Gastrocnemius medialis (tissue), 4 donors: Measurements from ENCODE around the gene FBLN1. TPM values are rescaled to one million over a fixed set of nuclear protein-coding genes. Genes with fewer than 3 reads are reported as not detected.

Experiments
- ATAC-seq, 2 donors: fragments of 150-250 bp; one replicate each; pipeline ENCODE4 v1.9.1; 2016
- DNase-seq, 2 donors: peaks; one replicate each; pipeline ENCODE4 v3.0.0-alpha.2; 2019
- H3K27ac ChIP-seq, 4 donors: fragments of 200-600 bp; sonication (generic); 1 replicate in 1 of 4; 2 replicates in 3 of 4; pipeline ENCODE4 v1.5.1; 2016 to 2018; ENCODE audit warnings: mild to moderate bottlenecking in 2 of 4, moderate library complexity in 1 of 4
- H3K27me3 ChIP-seq, 3 donors: fragments of 200-600 bp; sonication (generic) in 2 of 3; 1 replicate in 1 of 3; 2 replicates in 2 of 3; pipeline versions ENCODE4 v1.5.1 to v1.6.0; 2016 to 2019; ENCODE audit warnings: mild to moderate bottlenecking in 1 of 3, moderate library complexity in 1 of 3
- H3K36me3 ChIP-seq, 2 donors: fragments of 200-600 bp; sonication (generic) in 1 of 2; one replicate each; pipeline ENCODE4 v1.5.1; 2017 to 2018
- H3K4me1 ChIP-seq, 2 donors: fragments of 200-600 bp; sonication (generic) in 1 of 2; one replicate each; pipeline ENCODE4 v1.5.1; 2016 to 2017; ENCODE audit warnings: mild to moderate bottlenecking in 2 of 2
- H3K4me3 ChIP-seq, 4 donors: fragments of 200-600 bp; sonication (generic) in 3 of 4; 1 replicate in 1 of 4; 2 replicates in 3 of 4; pipeline ENCODE4 v1.5.1; 2016 to 2019; ENCODE audit warnings: mild to moderate bottlenecking in 2 of 4
- H3K9me3 ChIP-seq, 3 donors: fragments of 200-600 bp; sonication (generic) in 2 of 3; 1 replicate in 1 of 3; 2 replicates in 2 of 3; pipeline ENCODE4 v1.5.1; 2016 to 2019
- CTCF ChIP-seq, 5 experiments: fragments of 450-650 bp in 3 of 5; fragments of 200-600 bp in 2 of 5; sonication (generic) in 2 of 5; IDR thresholded peaks in 4 of 5; conservative IDR thresholded peaks in 1 of 5; 1 replicate in 4 of 5; 2 replicates in 1 of 5; pipeline ENCODE4 v1.5.1; 2016 to 2019; ENCODE audit warnings: antibody characterized with exemption in 5 of 5, mild to moderate bottlenecking in 3 of 5, moderate library complexity in 3 of 5
- POLR2A ChIP-seq, 2 donors: fragments of 450-650 bp; IDR thresholded peaks; one replicate each; pipeline ENCODE4 v1.6.1; 2017; ENCODE audit warnings: antibody characterized with exemption in 2 of 2, mild to moderate bottlenecking in 2 of 2, moderate library complexity in 2 of 2
- in situ Hi-C, 4 donors: fragments of 200-750 bp; cut with MboI; loops; one replicate each; pipeline versions ENCODE4 v1.15.0 to v1.8.0; 2017; ENCODE audit warnings: low sequenced_read_pairs in 4 of 4
- intact Hi-C: fragments of 100-400 bp; cut with DNase I; formaldehyde crosslinking; loops from one replicate; pipeline ENCODE4 v1.15.1; 2023; ENCODE audit warnings: low total_unique reads
- total RNA-seq, 4 donors: library from RNA; depleted of rRNA; stranded (reverse); fragments of >200 nt; gene quantifications; one replicate each; pipeline versions ENCODE4 v1.1.0 to v1.2.3, GENCODE V29; 2016

The FBLN1 gene
- total RNA-seq, 4 donors from 2014 or later: 12.5 to 37.1 (median 19.2) TPM

DNA sequence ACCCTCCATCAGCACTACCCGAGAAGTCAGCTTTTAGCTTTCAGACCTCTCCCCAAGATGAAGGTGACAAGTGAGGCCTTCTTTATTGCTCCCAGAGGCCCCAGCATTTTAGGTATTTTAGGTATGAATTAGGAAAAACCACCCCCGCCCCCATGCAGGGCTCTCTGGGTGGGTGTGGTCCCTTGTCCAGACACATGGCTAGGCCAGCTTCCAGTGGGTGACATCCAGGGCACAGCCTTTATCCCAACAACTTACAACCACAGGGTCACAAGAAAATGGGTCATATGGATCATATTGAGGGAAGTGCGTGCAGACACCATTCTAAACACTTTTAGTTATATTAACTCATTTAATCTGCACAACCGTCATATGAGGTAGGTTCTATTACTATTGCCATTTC, 47.1 kb upstream of the FBLN1 start:
- intact Hi-C loops: no loop called here
- no peak overlapping the region for H3K4me3 ChIP-seq
- no peak for DNase-seq
- ATAC-seq: no peak
- in situ Hi-C loops: no loop called here
- H3K27ac ChIP-seq: no peak overlapping the region
- no peaks in the 10 kb centered on the region for H3K27me3 ChIP-seq
- H3K4me1 ChIP-seq: no peaks in the 10 kb centered on the region
- H3K9me3 ChIP-seq: no peaks in the 10 kb centered on the region
- no peaks in the 10 kb centered on the region for H3K36me3 ChIP-seq
- no peak for TF ChIP-seq CTCF (IDR thresholded peaks at IDR 0.05 in 4 of 5, conservative IDR thresholded peaks at IDR 0.05 in 1 of 5)

DNA sequence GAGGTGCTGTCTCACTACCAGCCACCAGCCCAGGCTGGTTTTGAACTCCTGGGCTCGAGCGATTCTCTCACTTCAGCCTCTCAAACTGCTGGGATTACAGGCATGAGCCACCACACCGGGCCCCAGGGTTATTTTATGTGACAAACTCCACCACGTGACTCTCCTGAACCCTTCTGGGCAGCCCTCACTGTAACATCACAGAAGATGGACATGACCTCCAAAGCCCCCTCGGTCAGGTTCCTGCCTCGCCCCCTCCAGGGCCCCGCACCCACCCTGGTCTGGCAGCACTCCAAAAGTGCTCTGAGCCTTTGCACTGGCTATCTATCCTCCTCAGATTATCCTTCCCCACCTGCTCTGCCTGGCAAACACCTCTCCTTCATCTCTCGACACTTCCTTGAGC, 45.9 kb upstream of the FBLN1 start:
- in situ Hi-C loops (no loop called here), intact Hi-C loops (no loop called here)
- ATAC-seq (no peak), DNase-seq (no peak)
- Histone ChIP-seq H3K36me3 (no peaks in the 10 kb centered on the region), H3K4me1 (peaks cover 0 to 3% of the 10 kb centered on the region in 2 donors), H3K27ac (no peak overlapping the region), H3K4me3 (no peak overlapping the region), H3K9me3 (no peaks in the 10 kb centered on the region), H3K27me3 (no peaks in the 10 kb centered on the region)
- TF ChIP-seq CTCF (IDR thresholded peaks at IDR 0.05 in 4 of 5, conservative IDR thresholded peaks at IDR 0.05 in 1 of 5) (no peak), POLR2A (IDR thresholded peaks at IDR 0.05) (no peak)

- H3K27ac ChIP-seq: no peak overlapping the region
- DNase-seq (no peak), ATAC-seq (no peak)
- no peaks in the 10 kb centered on the region for H3K9me3 ChIP-seq
- no peak overlapping the region for H3K4me3 ChIP-seq
- intact Hi-C loops (no loop called here), in situ Hi-C loops (no loop called here)
- no peaks in the 10 kb centered on the region for H3K36me3 ChIP-seq
- no peaks in the 10 kb centered on the region for H3K27me3 ChIP-seq
- TF ChIP-seq POLR2A (IDR thresholded peaks at IDR 0.05) (no peak), CTCF (IDR thresholded peaks at IDR 0.05 in 4 of 5, conservative IDR thresholded peaks at IDR 0.05 in 1 of 5) (no peak)
- H3K4me1 ChIP-seq: peaks cover 0 to 3% of the 10 kb centered on the region in 2 donors
Observed at GRCh38 chr22:45458532-45458931, 44.2 kb upstream of the FBLN1 start.

DNA sequence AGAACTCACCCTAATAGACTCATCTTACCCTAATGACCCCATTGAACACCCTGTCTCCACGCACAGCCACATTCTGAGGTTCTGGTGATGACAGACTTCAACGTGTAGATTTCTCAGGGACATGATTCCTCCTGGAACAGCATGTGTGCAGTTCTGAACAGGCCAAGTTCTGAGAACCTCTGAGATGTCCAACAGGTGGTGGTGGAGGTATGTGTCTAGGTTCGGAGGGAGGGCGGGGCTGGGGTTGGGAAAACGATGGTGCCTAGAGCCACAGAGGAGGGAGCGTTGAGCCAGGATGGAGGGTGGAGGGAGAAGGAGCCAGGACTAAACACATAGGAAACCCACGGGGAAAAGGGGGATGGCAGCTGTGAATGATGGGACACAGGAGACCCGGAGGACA, 43.4 kb upstream of the FBLN1 start:
- peak overlapping the region in 3 of 4 donors; percentile 39 to 57 (median 41) for H3K27ac ChIP-seq
- DNase-seq (no peak), ATAC-seq (no peak)
- in situ Hi-C loops: no loop called here
- intact Hi-C loops: no loop called here
- H3K27me3 ChIP-seq: no peaks in the 10 kb centered on the region
- H3K9me3 ChIP-seq: no peaks in the 10 kb centered on the region
- H3K36me3 ChIP-seq: no peaks in the 10 kb centered on the region
- no peak for TF ChIP-seq POLR2A (IDR thresholded peaks at IDR 0.05)
- no peak for TF ChIP-seq CTCF (IDR thresholded peaks at IDR 0.05 in 4 of 5, conservative IDR thresholded peaks at IDR 0.05 in 1 of 5)
- no peak overlapping the region for H3K4me3 ChIP-seq
- peaks cover 0 to 3% of the 10 kb centered on the region in 2 donors for H3K4me1 ChIP-seq
